ENCODE data around the gene SMAP1.

SMAP1 gene

GRCh38 chr6:70903665-70904452 is 236.2 kb downstream of the SMAP1 start:
- no peak for FAIRE-seq

DNA sequence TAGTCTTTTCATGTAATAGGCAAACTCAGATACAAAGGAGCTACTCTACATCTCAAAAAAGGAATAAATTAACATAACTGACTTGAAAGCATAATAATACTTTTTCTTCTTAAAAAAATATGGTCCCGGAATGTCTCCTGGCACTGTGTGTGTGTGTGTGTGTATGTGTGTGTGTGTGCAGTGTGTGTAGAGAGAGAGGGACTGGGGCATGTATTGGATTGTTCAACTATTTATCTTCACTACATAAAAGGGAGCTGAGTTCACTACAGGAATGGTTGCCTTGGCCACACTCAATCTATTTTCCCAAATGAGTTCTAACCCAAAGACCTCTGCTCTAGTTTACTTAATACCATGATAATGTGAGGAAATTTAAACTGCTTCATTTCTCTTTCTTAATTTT is 238.1 kb downstream of the SMAP1 start:
- no peak for FAIRE-seq
